Ishikawa (cell line): ENCODE results near the gene BRD7.

Experiments
- CEBPB ChIP-seq: IDR thresholded peaks from 2 replicates; pipeline ENCODE4 v1.6.1; 2012
- CREB1 ChIP-seq: IDR thresholded peaks from 2 replicates; pipeline ENCODE4 v1.6.1; 2012; ENCODE audit warnings: low read depth
- EGR1 ChIP-seq: IDR thresholded peaks from 2 replicates; pipeline ENCODE4 v1.6.1; 2012
- EP300 ChIP-seq: IDR thresholded peaks from 2 replicates; pipeline ENCODE4 v1.6.1; 2012; ENCODE audit warnings: borderline replicate concordance
- FOXM1 ChIP-seq: IDR thresholded peaks from 2 replicates; pipeline ENCODE4 v1.6.1; 2012; ENCODE audit warnings: low read depth, borderline replicate concordance
- NFIC ChIP-seq: IDR thresholded peaks from 2 replicates; pipeline ENCODE4 v1.6.1; 2012
- RAD21 ChIP-seq: IDR thresholded peaks from 2 replicates; pipeline ENCODE4 v1.6.1; 2012; ENCODE audit warnings: low read depth
- REST ChIP-seq: IDR thresholded peaks from 2 replicates; pipeline ENCODE4 v1.6.1; 2012; ENCODE audit warnings: low read depth, mild to moderate bottlenecking
- TAF1 ChIP-seq: IDR thresholded peaks from 2 replicates; pipeline ENCODE4 v1.6.1; 2012; ENCODE audit warnings: low read depth, mild to moderate bottlenecking
- TCF12 ChIP-seq: IDR thresholded peaks from 2 replicates; pipeline ENCODE4 v1.6.1; 2012; ENCODE audit warnings: low read depth
- YY1 ChIP-seq: IDR thresholded peaks from 2 replicates; pipeline ENCODE4 v1.6.1; 2012; ENCODE audit warnings: low read depth
- ZBTB7A ChIP-seq: IDR thresholded peaks from 2 replicates; pipeline ENCODE4 v1.6.1; 2012; ENCODE audit warnings: low read depth
- TF ChIP-seq, protein P1 (sequence below): IDR thresholded peaks from 2 replicates; pipeline ENCODE4 v1.6.1; 2012

- TF ChIP-seq CEBPB (no peak), EP300 (no peak), TAF1 (no peak), RAD21 (no peak), TCF12 (no peak), EGR1 (no peak), ZBTB7A (no peak), NFIC (no peak), YY1 (no peak), FOXM1 (no peak), REST (no peak), CREB1 (no peak)
- TF ChIP-seq, protein P1, sequence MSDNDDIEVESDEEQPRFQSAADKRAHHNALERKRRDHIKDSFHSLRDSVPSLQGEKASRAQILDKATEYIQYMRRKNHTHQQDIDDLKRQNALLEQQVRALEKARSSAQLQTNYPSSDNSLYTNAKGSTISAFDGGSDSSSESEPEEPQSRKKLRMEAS = no peak
These were observed 76.2 kb downstream of the BRD7 start for GRCh38 chr16:50292566-50292948.
